GM21526 (cell line): ENCODE measurements around the gene SPEM3.
"Not testable (repeated sequence)": the region's sequence is repeated elsewhere in the genome, so short reads cannot be mapped to it uniquely, and the experiment has no call there.

ENCODE experiments used
- ATAC-seq: cut with Tn5 transposase; IDR thresholded peaks from one replicate; pipeline ENCODE4 v1.9.1; 2021; ENCODE audit warnings: moderate library complexity; ENCODE audit not compliant: unreplicated experiment, low FRiP score

The SPEM3 gene

GRCh38 chr17:7468290-7468689 is 39.6 kb downstream of the SPEM3 start:
- no peak for ATAC-seq

- no peak for ATAC-seq
These were observed 40.2 kb downstream of the SPEM3 start for GRCh38 chr17:7468804-7469389.

DNA sequence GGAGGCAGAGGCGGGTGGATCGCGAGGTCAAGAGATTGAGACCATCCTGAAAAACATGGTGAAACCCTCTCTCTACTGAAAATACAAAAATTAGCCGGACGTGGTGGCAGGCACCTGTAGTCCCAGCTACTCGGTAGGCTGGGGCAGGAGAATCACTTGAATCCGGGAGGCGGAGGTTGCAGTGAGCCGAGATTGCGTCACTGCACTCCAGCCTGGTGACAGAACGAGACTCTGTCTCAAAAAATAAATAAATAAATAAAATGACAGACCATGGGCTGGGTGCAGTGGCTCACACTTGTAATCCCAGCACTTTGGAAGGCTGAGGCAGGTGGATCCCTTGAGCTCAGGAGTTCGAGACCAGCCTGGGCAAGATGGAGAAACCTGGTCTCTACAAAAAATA is 41.2 kb downstream of the SPEM3 start:
- not testable (repeated sequence) for ATAC-seq

- ATAC-seq: not testable (repeated sequence)
These were observed 41.9 kb downstream of the SPEM3 start for GRCh38 chr17:7470457-7470973.

DNA sequence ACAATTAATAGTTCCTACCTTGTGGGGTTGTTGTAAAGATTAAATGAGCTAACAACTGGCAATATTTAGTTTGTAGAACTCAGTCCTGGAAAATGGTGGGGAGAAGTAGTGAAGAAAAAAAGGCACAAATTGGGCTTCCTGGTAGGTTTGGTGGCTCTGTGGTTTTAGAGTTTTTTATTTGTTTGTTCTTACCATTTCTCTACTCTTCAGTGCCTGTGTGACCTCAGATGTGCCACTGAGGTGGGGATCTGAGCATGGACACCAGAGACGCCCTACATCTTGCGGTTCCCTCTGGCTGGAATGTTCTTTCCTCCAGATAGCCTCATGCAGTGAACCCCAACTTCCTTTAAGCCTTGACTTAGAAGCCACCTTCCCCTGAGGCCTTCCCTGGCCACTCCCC is 43.1 kb downstream of the SPEM3 start:
- ATAC-seq: no peak

- ATAC-seq: not testable (repeated sequence)
These were observed 46.1 kb downstream of the SPEM3 start for GRCh38 chr17:7474767-7475166.

DNA sequence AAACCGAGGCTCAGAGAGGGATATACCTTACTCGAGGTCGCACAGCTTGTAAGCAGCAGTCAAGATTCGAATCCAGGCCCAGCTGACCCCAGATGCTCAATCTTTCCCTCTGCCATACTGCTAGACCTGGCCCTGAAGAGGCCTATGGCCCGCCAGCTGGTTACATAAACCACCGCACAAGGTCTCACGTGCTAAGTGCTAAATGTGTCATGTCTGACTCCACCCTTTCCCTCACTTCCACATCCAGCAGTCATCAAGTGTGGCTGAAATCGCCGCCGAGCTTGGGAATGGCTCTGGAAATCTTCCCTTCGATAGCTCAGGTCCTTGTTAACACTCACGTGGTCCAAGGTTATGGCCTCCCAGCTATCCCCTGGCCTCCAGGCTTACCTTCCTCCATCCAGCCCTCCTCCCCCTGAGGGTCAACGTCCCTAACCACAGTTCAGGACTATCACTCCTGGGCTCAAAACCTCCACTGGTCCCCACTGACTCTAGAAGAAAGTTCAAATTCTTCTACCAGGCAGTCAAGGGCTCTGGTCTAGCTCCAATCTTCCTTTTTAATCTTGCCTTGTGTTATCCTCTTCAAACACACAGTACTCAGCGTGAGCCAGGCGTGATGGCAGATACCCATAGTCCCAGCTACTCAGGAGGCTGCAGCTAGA is 47.2 kb downstream of the SPEM3 start:
- ATAC-seq: no peak

GRCh38 chr17:7476494-7476893 is 47.8 kb downstream of the SPEM3 start:
- ATAC-seq: no peak

- no peak for ATAC-seq
These were observed 48.3 kb downstream of the SPEM3 start for GRCh38 chr17:7476951-7477350.

DNA sequence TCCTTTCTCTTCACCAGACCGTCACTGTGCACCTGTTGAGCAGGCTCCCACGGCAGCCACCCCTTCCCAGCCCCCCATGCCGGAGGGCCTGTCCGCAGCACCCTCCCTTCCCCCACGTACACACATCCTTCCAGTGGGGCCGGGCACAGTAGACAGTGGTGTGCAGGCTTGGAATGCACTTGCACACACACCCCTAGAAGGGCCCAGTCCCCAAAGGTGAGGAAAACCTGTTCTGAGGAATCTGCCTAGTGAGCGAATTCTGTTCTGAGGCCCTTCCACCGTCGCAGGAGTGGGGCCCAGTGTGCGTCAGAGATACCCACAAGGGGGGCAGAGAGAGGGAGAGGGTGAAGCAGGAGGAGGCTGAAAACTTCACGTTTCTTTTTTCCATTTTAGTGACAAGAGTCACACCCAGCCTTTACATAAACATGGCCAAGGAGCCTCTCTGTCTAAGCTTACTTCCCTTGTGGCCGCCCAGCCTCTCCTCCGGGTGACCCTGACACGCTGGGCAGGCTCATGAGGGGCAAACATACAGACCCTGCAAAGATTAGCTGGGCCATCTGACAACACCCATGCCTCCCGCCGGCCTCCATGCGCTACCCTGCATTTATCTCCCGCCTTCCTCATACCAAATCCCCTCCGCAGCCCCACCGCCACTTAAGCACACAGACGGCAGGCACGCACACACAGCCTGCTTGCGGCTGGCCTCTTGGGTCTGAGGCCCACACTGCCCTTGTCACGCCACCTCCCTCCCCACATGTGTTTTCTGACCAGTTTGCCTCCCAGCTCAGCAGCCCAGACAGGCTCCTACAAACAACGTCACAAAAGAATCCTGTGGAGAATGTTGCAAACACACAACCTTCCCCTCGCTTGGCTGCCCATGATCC is 49.0 kb downstream of the SPEM3 start:
- ATAC-seq: no peak

DNA sequence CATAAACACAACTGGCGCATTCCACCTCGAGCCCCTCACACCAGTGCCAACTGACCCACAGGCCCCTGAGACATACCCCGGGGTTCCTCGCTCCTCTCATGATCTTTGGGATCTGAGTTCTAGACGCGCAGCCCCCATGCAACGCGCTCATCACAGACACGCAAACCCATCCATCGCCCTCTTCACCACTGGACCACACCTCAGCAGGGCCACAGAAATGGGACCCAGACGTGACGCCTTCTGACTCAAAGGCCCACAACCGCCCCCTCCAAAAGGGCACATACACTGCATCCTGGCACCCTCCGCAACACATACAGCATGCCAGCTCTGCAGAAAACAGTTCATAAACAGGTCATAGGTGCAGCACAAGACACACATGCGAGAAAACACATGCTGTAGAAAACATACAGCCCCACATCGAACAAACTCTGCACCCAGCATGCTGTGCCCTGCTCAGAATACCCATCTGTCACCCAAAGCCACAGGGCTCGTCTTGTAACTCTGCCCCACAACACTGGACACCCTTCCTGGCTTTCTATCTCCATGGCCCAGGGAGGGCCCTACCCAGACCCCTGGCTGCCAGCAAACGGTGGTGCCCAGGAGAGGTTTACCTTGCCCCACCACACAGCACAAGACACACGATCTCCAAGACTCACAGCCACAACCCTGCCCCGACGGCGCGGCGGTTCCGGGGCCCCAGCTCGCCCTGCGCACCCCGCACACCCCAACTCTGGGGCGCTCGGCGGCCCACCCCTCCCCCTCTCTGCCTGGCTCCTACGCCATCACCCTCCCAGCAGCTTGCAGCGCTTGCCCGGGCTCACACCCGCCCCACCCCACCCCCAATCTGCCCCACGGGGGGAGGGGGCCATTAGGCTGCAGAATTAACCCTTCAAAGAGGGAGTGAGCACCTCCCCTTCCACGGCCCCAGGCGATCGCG is 49.9 kb downstream of the SPEM3 start:
- ATAC-seq: no peak

DNA sequence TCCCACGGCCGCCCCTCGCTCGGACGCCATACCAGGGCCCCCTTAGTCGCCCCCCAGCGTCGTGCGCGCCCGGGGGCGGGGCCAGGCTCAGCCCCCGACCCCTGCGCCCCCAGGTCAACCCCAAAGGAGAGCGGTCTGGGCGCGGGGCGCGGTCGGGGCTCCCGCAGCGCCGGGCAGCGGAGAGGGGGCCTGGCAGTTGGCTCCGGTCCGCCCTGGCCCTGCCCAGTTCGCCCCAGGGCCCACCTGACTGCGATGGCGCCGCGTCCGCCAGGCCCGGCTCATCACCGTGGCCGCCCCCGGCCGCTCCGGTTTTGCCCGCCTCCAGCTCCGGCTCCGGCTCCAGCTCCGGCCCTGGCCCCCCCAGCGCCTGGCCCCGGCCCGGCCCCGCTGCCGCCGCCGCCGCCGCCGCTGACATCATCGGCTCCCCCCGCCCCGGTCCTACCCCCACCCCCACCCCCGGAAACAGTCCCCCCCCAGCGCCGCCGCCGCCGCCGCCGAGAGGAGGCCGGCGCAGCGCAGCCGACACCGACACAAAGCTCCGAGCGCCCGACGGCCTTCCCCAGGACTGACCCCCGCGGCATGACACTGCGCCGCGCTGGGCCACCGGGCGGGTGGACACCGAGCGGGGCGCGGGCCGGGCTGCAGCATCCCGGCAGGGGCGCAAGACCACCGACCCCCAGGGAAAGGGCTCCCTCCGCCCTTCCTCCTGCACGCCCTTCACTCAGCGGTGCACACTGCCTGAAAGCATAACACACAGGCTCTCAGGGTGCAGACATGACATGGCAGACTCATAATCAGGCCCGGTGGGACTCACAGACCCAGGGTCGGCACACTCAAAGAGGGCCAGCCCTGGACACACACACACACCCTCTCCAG is 50.8 kb downstream of the SPEM3 start, which contains the start of gene ZBTB4:
TSS of gene ZBTB4 (minus strand) at position 419 of the 876 bp plus-strand sequence. CDS start 12,830 bp downstream, outside the sequence.
- ATAC-seq: no peak

GRCh38 chr17:7480089-7480384 is 51.4 kb downstream of the SPEM3 start:
- ATAC-seq: no peak

GRCh38 chr17:7481275-7481674 is 52.6 kb downstream of the SPEM3 start, which contains the start of gene SLC35G6:
SLC35G6 (plus strand) TSS chr17:7481446; CDS start chr17:7481517, 71 bp downstream.
- ATAC-seq: not testable (repeated sequence)

- ATAC-seq: not testable (repeated sequence)
These were observed 53.4 kb downstream of the SPEM3 start for GRCh38 chr17:7481842-7482741.
